Smooth muscle cell of the umbilical artery (primary cell): Measurements from ENCODE around the gene IVNS1ABP. TPM values are rescaled to one million over a fixed set of nuclear protein-coding genes. Genes with fewer than 3 reads are reported as not detected.

Experiments
- total RNA-seq: library from RNA; depleted of rRNA; stranded (reverse); fragments of >200 nt; gene quantifications from 2 replicates; pipeline ENCODE4 v1.2.3, GENCODE V29; 2014

IVNS1ABP gene
- 97.5 and 122 TPM in 2 replicates for total RNA-seq

DNA sequence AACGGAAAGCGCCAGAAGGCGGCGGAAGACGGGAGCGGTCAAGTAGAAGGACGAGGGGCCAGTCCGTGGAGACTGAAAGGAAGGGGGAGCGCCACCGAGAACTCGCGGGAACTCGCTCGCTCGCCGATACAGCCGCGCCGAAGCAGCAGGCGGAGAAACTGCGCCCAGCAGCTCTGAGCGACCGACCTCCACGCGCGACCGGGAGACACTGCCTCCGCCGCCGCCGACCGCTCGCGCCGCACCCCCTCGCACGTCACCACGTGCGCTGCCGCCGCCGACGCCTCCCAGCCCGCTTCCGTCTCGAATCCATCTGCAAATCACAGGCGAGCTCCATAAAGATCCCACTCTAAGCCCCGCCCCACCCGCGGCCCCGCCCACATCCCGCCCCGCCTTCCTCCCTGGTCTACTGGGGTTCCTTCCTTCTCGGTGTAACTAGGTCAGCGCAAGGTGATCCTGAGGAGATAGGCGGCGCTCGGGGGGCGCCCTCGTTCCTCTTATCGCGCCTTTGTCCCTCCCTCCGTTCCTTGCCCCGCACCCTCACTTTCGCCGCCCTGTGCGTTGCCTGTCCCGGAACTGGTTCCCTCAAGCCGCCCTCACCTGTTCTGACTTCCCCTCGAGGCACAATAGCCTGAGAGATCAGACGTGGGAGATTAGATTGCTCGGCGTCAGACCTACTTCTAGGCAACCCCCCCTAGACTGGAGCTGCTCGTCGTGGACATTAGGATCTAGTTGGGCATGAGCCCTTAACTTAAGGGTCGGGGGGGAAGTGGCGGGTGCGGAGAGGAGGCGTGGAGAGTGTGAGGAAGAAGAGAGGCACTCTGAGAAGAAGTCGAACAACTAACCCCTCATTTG lies at the start of gene IVNS1ABP:
Gene IVNS1ABP (minus strand): TSS at position 210 of the 852 bp plus-strand sequence. CDS start 7,750 bp downstream, outside the sequence.

Other genes with a start within 250 kb of the IVNS1ABP start
- gene TRMT1L, start 160.3 kb downstream of the IVNS1ABP start, total RNA-seq: 32.5 and 35.9 TPM in 2 replicates
- 5.4 and 5.9 TPM in 2 replicates for gene SWT1, start 160.1 kb downstream of the IVNS1ABP start, total RNA-seq